Hematopoietic multipotent progenitor cell treated with erythropoietin and hydrocortisone succinate and interleukin-3 and kit ligand, for 4 days (in vitro differentiated cells): ENCODE results near the gene ZNF385B.

Experiments used
- DNase-seq: peaks from one replicate; pipeline ENCODE4 v3.0.0-alpha.2; 2015

ZNF385B gene

GRCh38 chr2:179619947-179620467, 241.4 kb downstream of the ZNF385B start:
- DNase-seq: no peak

GRCh38 chr2:179614121-179614520, 247.3 kb downstream of the ZNF385B start:
- no peak for DNase-seq

- DNase-seq: no peak
Observed at GRCh38 chr2:179613701-179614100, 247.7 kb downstream of the ZNF385B start.

GRCh38 chr2:179613299-179613651, 248.1 kb downstream of the ZNF385B start:
- no peak for DNase-seq

GRCh38 chr2:179612591-179613298, 248.7 kb downstream of the ZNF385B start:
- no peak for DNase-seq

- DNase-seq: no peak
Observed at GRCh38 chr2:179612108-179612507, 249.3 kb downstream of the ZNF385B start.

- DNase-seq: no peak
Observed at GRCh38 chr2:179606141-179606540, 255.3 kb downstream of the ZNF385B start.

- no peak for DNase-seq
Observed at GRCh38 chr2:179605341-179605740, 256.1 kb downstream of the ZNF385B start.

GRCh38 chr2:179604598-179604997, 256.8 kb downstream of the ZNF385B start:
- no peak for DNase-seq

GRCh38 chr2:179602452-179602851, 259.0 kb downstream of the ZNF385B start:
- DNase-seq: no peak

GRCh38 chr2:179596018-179596417, 265.4 kb downstream of the ZNF385B start:
- DNase-seq: no peak

GRCh38 chr2:179595284-179595683, 266.1 kb downstream of the ZNF385B start:
- no peak for DNase-seq

GRCh38 chr2:179594268-179595112, 266.9 kb downstream of the ZNF385B start:
- no peak for DNase-seq

- no peak for DNase-seq
Observed at GRCh38 chr2:179593323-179593722, 268.1 kb downstream of the ZNF385B start.

- no peak for DNase-seq
Observed at GRCh38 chr2:179592167-179592936, 269.1 kb downstream of the ZNF385B start.

- no peak for DNase-seq
Observed at GRCh38 chr2:179591690-179592089, 269.7 kb downstream of the ZNF385B start.

- no peak for DNase-seq
Observed at GRCh38 chr2:179588486-179589145, 272.8 kb downstream of the ZNF385B start.

- DNase-seq: no peak
Observed at GRCh38 chr2:179584760-179585159, 276.7 kb downstream of the ZNF385B start.

- DNase-seq: no peak
Observed at GRCh38 chr2:179581605-179582004, 279.8 kb downstream of the ZNF385B start.

- no peak for DNase-seq
Observed at GRCh38 chr2:179580378-179581146, 280.9 kb downstream of the ZNF385B start.

- DNase-seq: no peak
Observed at GRCh38 chr2:179579800-179580199, 281.6 kb downstream of the ZNF385B start.
